Spinal cord (tissue), 10 donors: Measurements from ENCODE around the gene TUBB2B. TPM values are rescaled to one million over a fixed set of nuclear protein-coding genes. Genes with fewer than 3 reads are reported as not detected.

Experiments used
- DNase-seq, 6 donors: peaks; one replicate each; pipeline versions ENCODE4 v3.0.0 to v3.0.0-alpha.2; 2013 to 2015; ENCODE audit warnings: low spot score in 6 of 6, low read depth in 4 of 6
- H3K27ac ChIP-seq: one replicate; pipeline ENCODE4 v1.5.1; 2013; ENCODE audit warnings: low read depth, low read length, control low read depth
- H3K27me3 ChIP-seq: one replicate; pipeline ENCODE4 v1.6.1; 2013; ENCODE audit warnings: low read length; ENCODE audit not compliant: control insufficient read depth, insufficient read depth
- H3K36me3 ChIP-seq: one replicate; pipeline ENCODE4 v1.6.1; 2013; ENCODE audit warnings: low read length; ENCODE audit not compliant: control insufficient read depth, insufficient read depth
- H3K4me1 ChIP-seq: one replicate; pipeline ENCODE4 v1.6.1; 2013; ENCODE audit warnings: low read length; ENCODE audit not compliant: control insufficient read depth, insufficient read depth
- H3K4me3 ChIP-seq: one replicate; pipeline ENCODE4 v1.5.1; 2013; ENCODE audit warnings: low read depth, low read length, control low read depth
- H3K9me3 ChIP-seq: one replicate; pipeline ENCODE4 v1.6.1; 2013; ENCODE audit warnings: low read length; ENCODE audit not compliant: control insufficient read depth, insufficient read depth
- WGBS: methylation state at CpG from one replicate; pipeline ENCODE4 v1.1.5; 2013; ENCODE audit warnings: missing lambda C conversion rate; ENCODE audit not compliant: insufficient coverage; 5-methylcytosine and 5-hydroxymethylcytosine counted together
- polyA plus RNA-seq, 2 donors: library from polyadenylated mRNA; unstranded; fragments of 120-200 nt; gene quantifications; one replicate each; pipeline ENCODE4 v1.2.1, GENCODE V29; 2013; ENCODE audit not compliant: insufficient read length in 2 of 2
- total RNA-seq, 2 donors: library from RNA; depleted of rRNA in 1 of 2; stranded (reverse); fragments of 120-200 nt in 1 of 2; fragments of >200 nt in 1 of 2; gene quantifications; one replicate each; pipeline versions ENCODE4 v1.2.3 to v1.2.4, GENCODE V29; 2013 to 2014
- donor health status: healthy.

Gene TUBB2B
- total and polyA plus RNA-seq, 4 donors, result 554 to 1,720 (median 1,111) TPM

DNA sequence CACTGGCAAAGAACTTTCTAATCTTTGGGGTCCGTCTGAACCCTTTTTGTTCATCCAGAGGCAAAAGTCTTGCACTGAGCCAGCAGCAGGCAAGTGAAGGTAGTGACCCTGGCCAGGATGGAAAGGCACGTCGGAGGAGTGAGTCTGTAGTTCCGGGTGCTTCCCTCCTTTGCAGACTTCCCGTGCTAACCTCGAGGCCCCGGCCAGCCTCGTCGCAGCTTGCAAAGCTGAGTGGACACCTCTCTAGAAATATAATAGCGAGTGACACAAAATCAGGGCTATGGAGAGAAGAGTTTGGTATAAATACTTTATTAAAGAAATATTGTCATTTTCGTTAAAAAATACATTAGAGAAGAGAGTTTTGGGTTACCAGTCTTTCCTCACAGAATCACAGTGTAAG is 41.2 kb upstream of the TUBB2B start:
- H3K27me3 ChIP-seq, result no peaks in the 10 kb centered on the region
- H3K36me3 ChIP-seq, result peaks cover 70% of the 10 kb centered on the region
- H3K4me1 ChIP-seq, result no peaks in the 10 kb centered on the region
- WGBS, result 69% methylated on average over 3 of the region's 11 CpGs
- no peak overlapping the region for H3K4me3 ChIP-seq
- DNase-seq, result no peak
- H3K27ac ChIP-seq, result no peak overlapping the region
- no peaks in the 10 kb centered on the region for H3K9me3 ChIP-seq

DNA sequence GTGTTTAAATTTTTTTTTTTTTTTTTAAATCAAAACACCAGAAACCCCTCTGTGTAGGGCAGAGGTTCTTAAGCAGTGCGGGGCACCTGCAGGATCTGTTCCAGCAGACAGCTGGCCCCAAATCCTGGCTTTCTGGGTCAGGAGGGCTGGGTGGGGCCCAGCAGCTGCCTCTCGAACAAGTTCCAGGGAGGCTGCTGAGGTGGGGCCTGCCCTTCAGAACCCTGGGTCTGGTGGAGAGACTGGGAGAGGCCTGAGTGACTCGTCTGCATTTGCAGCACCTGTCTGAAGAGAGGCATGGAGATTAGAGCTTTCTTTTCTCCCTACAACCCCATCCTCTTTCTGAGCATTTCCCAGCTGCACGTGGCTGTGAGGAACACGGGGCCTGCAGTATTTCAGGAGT is 39.7 kb upstream of the TUBB2B start:
- 69% methylated on average over 2 of the region's 5 CpGs for WGBS
- no peak overlapping the region for H3K27ac ChIP-seq
- peaks cover 63% of the 10 kb centered on the region for H3K36me3 ChIP-seq
- DNase-seq, result no peak
- no peaks in the 10 kb centered on the region for H3K27me3 ChIP-seq
- no peak overlapping the region for H3K4me3 ChIP-seq
- no peaks in the 10 kb centered on the region for H3K9me3 ChIP-seq
- no peaks in the 10 kb centered on the region for H3K4me1 ChIP-seq

DNA sequence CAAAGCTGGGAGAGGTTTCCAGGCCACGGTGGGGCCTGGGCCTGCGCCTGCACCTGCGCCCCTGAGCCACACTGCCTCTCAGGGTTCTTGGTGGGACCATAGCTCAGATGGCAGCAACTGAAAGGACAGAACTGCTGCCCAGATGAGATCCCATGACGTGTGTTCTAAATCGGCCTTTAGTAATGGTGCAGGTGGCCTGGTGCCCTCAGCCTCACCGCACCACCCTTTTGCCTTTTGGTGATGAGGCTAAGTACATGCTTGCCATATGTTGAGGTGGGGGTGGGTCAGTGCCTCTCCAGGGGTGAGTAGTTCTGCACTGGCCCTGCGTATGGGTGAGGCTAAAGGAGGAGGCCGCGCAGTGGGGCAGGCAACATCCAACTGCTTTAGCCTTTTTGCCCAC is 38.7 kb upstream of the TUBB2B start:
- Histone ChIP-seq H3K4me1 (peaks cover 9% of the 10 kb centered on the region), H3K9me3 (no peaks in the 10 kb centered on the region), H3K4me3 (no peak overlapping the region), H3K36me3 (peaks cover 57% of the 10 kb centered on the region), H3K27me3 (no peaks in the 10 kb centered on the region), H3K27ac (no peak overlapping the region)
- WGBS, result 54% methylated on average over 9 of the region's 9 CpGs
- no peak for DNase-seq

DNA sequence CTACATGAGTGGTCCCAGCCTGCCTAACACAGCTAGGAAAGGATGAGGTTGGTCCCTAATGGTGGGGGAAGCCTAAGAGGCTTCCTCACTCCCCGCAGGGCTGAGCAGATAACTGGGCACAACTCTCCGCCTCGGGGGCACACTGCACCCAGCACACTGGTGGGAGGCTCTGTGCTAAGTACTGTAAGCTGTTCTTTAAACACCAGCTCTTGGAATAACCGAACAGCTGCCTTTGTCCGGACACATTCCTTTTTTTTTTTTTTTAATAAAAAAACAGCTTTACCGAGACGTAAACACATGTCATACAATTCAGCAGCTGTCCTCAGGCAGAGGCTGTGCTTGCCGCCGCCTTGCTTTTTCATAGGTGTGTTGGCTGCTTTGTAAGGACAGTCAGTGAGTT is 38.2 kb upstream of the TUBB2B start:
- DNase-seq, result no peak
- H3K4me3 ChIP-seq, result no peak overlapping the region
- H3K36me3 ChIP-seq, result peaks cover 56% of the 10 kb centered on the region
- no peak overlapping the region for H3K27ac ChIP-seq
- H3K9me3 ChIP-seq, result no peaks in the 10 kb centered on the region
- 61% methylated on average over 9 of the region's 9 CpGs for WGBS
- H3K4me1 ChIP-seq, result peaks cover 14% of the 10 kb centered on the region
- no peaks in the 10 kb centered on the region for H3K27me3 ChIP-seq

DNA sequence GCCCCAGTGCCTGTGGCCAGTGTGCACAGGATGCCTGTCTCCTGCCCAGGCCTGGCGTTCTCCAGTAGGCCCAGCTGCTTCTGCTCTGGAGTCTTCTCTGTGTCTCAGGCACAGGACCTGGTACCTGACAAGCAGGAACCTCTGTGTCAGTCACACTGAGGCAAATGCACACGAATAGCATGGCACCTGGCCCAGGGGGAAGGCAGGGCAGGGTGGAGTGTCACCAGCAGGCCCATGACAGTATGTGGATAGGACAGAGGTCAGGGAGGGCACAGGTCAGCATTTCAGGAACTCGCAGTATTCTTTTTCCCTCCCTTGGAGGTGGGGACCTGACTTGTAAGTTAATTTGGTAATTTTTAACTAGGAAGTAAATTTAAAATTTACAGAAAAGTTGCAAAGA is 36.9 kb upstream of the TUBB2B start:
- no peaks in the 10 kb centered on the region for H3K27me3 ChIP-seq
- no peak overlapping the region for H3K27ac ChIP-seq
- H3K4me3 ChIP-seq, result no peak overlapping the region
- H3K9me3 ChIP-seq, result no peaks in the 10 kb centered on the region
- H3K36me3 ChIP-seq, result peaks cover 45% of the 10 kb centered on the region
- 92% methylated on average over 3 of the region's 3 CpGs for WGBS
- no peak for DNase-seq
- peaks cover 26% of the 10 kb centered on the region for H3K4me1 ChIP-seq

DNA sequence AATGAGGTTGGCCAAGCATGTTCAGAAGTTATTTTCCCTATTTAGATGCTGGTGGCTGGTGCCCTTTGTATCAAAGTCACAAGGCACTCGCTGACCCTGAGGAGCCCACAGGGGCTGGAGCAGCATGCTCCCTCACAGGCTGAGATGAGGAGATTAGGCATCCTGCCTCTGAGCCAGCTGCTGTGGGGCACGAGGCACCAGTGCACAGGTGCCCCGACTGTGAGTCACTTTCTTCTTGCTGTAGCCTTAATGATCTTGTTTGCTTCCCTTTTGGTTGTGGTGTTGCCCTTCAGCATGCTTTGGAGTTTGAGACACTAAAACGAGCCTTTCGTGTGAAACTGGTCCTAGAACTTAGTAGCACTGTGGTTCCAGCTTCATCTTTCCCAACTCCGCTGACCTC is 35.6 kb upstream of the TUBB2B start:
- peaks cover 31% of the 10 kb centered on the region for H3K4me1 ChIP-seq
- WGBS, result 73% methylated on average over 6 of the region's 6 CpGs
- peaks cover 41% of the 10 kb centered on the region for H3K36me3 ChIP-seq
- no peak overlapping the region for H3K27ac ChIP-seq
- H3K4me3 ChIP-seq, result no peak overlapping the region
- no peak for DNase-seq
- H3K9me3 ChIP-seq, result no peaks in the 10 kb centered on the region
- no peaks in the 10 kb centered on the region for H3K27me3 ChIP-seq

DNA sequence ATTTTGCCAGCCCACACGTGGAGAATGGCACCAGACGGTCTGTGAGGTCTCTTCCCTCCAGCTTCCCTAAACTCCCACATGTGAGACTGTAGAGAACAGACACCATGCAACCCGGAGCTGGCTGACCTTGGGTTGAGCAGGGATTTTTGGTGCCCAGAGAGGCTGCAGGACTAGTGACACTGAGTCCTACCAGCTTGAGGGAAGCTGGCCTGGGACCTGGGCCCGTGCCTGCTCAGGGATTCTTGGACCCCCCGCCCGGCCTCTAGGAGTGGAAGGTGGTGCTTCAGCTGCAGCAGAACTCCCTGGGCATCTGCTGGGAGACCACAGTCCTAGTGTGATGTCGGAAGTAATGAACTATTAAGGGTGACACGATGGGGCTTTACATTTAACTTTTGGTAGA is 34.5 kb upstream of the TUBB2B start:
- Histone ChIP-seq H3K9me3 (no peaks in the 10 kb centered on the region), H3K27ac (no peak overlapping the region), H3K4me3 (no peak overlapping the region), H3K27me3 (no peaks in the 10 kb centered on the region), H3K36me3 (peaks cover 37% of the 10 kb centered on the region), H3K4me1 (peaks cover 31% of the 10 kb centered on the region)
- DNase-seq, result no peak
- 75% methylated on average over 5 of the region's 8 CpGs for WGBS

DNA sequence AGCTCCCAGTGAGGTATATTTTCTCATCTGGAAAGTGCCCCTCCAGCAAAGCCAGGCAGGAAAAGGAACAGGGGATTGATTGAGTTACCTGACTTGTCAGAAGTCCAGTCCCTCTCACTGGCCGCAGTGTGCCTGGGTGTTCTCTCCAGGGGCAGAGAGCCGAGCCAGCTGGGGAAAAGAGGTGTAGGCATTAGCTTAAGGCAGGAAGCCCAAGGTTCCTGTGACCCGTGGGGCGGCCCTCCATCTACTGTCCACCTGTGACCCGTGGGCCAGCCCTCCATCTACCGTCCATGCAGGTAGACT is 34.0 kb upstream of the TUBB2B start:
- peaks cover 31% of the 10 kb centered on the region for H3K4me1 ChIP-seq
- no peak overlapping the region for H3K4me3 ChIP-seq
- 57% methylated on average over 5 of the region's 6 CpGs for WGBS

DNA sequence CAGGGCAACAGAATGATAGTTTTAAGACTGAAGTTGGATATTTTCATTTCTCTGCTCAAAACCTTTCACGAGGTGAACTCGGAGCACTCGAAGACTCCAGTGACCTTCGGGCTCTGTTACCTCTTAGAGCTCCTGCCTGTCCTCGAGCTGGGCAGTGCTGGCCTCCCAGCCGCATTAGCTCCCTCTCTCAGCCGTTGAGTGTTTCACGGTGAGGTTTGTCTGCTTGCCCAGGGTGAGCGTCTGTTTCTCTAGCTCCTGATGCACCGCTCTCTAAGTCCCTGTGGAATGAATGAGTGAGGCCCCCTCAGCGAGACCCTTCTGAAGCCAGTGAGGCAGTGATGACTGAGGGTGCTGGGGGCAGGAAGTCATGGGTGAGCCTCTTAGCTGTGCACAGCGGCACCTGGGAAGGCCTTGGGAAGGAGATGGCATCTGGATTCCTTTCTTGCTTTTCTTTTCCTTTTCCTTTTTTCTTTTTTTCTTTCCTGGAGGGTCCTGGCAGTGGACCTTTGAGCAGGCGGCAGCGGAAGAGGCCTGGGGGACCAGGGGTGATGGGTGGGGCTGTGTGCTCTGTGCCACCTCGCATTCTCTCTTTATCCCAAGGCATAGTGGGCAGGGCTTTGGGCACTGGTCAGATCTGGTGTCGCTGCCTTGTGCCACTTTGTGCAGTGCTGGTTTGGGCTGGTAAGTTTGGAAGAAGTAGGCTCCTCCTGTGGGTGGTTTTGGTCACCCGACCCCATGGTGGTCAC is 33.5 kb upstream of the TUBB2B start:
- H3K27ac ChIP-seq, result no peak overlapping the region
- H3K4me1 ChIP-seq, result peaks cover 31% of the 10 kb centered on the region
- no peaks in the 10 kb centered on the region for H3K27me3 ChIP-seq
- H3K4me3 ChIP-seq, result no peak overlapping the region
- DNase-seq, result no peak
- peaks cover 33% of the 10 kb centered on the region for H3K36me3 ChIP-seq
- 63% methylated on average over 14 of the region's 17 CpGs for WGBS
- H3K9me3 ChIP-seq, result no peaks in the 10 kb centered on the region

More for the DNA sequence above, 34.0 kb upstream of the TUBB2B start:
- H3K9me3 ChIP-seq, result no peaks in the 10 kb centered on the region
- H3K27ac ChIP-seq, result no peak overlapping the region
- no peak for DNase-seq
- no peaks in the 10 kb centered on the region for H3K27me3 ChIP-seq
- H3K36me3 ChIP-seq, result peaks cover 37% of the 10 kb centered on the region

DNA sequence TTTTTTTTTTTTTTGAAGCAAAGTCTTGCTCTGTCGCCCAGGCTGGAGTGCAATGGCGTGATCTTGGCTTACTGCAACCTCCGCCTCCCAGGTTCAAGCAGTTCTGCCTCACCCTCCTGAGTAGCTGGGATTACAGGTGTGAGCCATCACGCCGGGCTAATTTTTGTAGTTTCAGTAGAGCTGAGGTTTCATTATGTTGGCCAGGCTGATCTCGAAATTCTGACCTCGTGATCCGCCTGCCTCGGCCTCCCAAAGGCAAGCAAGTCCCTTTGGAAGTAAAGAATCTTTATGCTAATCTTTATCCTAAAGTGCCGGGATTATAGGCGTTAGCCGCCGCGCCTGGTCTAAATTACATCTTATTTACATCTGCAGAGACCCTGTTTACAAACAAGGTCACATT is 32.8 kb upstream of the TUBB2B start:
- H3K4me1 ChIP-seq, result peaks cover 31% of the 10 kb centered on the region
- 85% methylated on average over 4 of the region's 14 CpGs for WGBS
- no peaks in the 10 kb centered on the region for H3K9me3 ChIP-seq
- no peak overlapping the region for H3K4me3 ChIP-seq
- H3K36me3 ChIP-seq, result peaks cover 27% of the 10 kb centered on the region
- H3K27ac ChIP-seq, result no peak overlapping the region
- no peak for DNase-seq
- no peaks in the 10 kb centered on the region for H3K27me3 ChIP-seq
